Endodermal cell (in vitro differentiated cells): ENCODE results near the gene TNS3. TPM values are rescaled to one million over a fixed set of nuclear protein-coding genes. Genes with fewer than 3 reads are reported as not detected.

ENCODE experiments used
- DNase-seq: peaks from one replicate; pipeline ENCODE4 v3.0.0-alpha.2; 2017
- H3K27ac ChIP-seq: 2 replicates; pipeline ENCODE4 v1.5.1; 2013; ENCODE audit warnings: mild to moderate bottlenecking, low read depth, low read length, moderate library complexity
- H3K27me3 ChIP-seq: 2 replicates; pipeline ENCODE4 v1.6.1; 2013; ENCODE audit warnings: mild to moderate bottlenecking, low read length, moderate library complexity; ENCODE audit not compliant: insufficient read depth, control insufficient read depth, poor library complexity, severe bottlenecking
- H3K36me3 ChIP-seq: 2 replicates; pipeline ENCODE4 v1.7.0; 2013; ENCODE audit warnings: mild to moderate bottlenecking, low read length, moderate library complexity; ENCODE audit not compliant: control insufficient read depth, insufficient read depth
- H3K4me1 ChIP-seq: one replicate; pipeline ENCODE4 v1.7.0; 2013; ENCODE audit warnings: low read length; ENCODE audit not compliant: control insufficient read depth, insufficient read depth
- H3K4me3 ChIP-seq: 2 replicates; pipeline ENCODE4 v1.5.1; 2013; ENCODE audit warnings: mild to moderate bottlenecking, low read length, moderate library complexity
- H3K9ac ChIP-seq: 2 replicates; pipeline ENCODE4 v1.6.1; 2013; ENCODE audit warnings: mild to moderate bottlenecking, low read length, moderate library complexity; ENCODE audit not compliant: poor library complexity, severe bottlenecking; ENCODE audit errors: extremely low read depth
- H3K9me3 ChIP-seq: 2 replicates; pipeline ENCODE4 v1.6.1; 2013; ENCODE audit warnings: mild to moderate bottlenecking, low read length, moderate library complexity; ENCODE audit not compliant: control insufficient read depth
- H3K27ac Mint-ChIP-seq: 2 replicates; pipeline ENCODE4 v1.8.0; 2020; ENCODE audit warnings: mixed read lengths
- H3K27me3 Mint-ChIP-seq: 2 replicates; pipeline ENCODE4 v1.8.0; 2021; ENCODE audit warnings: mild to moderate bottlenecking, mixed read lengths; ENCODE audit not compliant: insufficient read depth
- H3K36me3 Mint-ChIP-seq: 2 replicates; pipeline ENCODE4 v1.8.0; 2020; ENCODE audit warnings: low read depth, mixed read lengths
- H3K4me1 Mint-ChIP-seq: 2 replicates; pipeline ENCODE4 v1.8.0; 2020; ENCODE audit warnings: mixed read lengths
- H3K4me3 Mint-ChIP-seq: 2 replicates; pipeline ENCODE4 v1.8.0; 2020; ENCODE audit warnings: mild to moderate bottlenecking, moderate library complexity, mixed read lengths
- H3K9me3 Mint-ChIP-seq: 2 replicates; pipeline ENCODE4 v1.8.0; 2020; ENCODE audit warnings: mild to moderate bottlenecking, mixed read lengths
- WGBS, 2 experiments: methylation state at CpG; one replicate each; pipeline versions ENCODE4 v1.1.5 to v1.1.7; 2013; ENCODE audit warnings: missing lambda C conversion rate in 2 of 2, mixed read lengths in 1 of 2; ENCODE audit not compliant: insufficient coverage in 1 of 2, insufficient read length in 1 of 2; 5-methylcytosine and 5-hydroxymethylcytosine counted together
- total RNA-seq, 2 donors: library from RNA; stranded (reverse); fragmentation: NEBNext Ultra II Directional in 1 of 2; extraction: Animal tissue kit (Norgen Biotek cat#: 25700) in 1 of 2; gene quantifications; 2 replicates in 1 of 2; 3 replicates in 1 of 2; pipeline ENCODE4 v1.2.1, GENCODE V29; 2021
- TF ChIP-seq, protein P1 (sequence below): fragments of 200-600 bp; sonication (generic); conservative IDR thresholded peaks from 2 replicates; pipeline ENCODE4 v1.5.0; 2021; ENCODE audit warnings: antibody characterized with exemption, mild to moderate bottlenecking

The TNS3 gene
- total RNA-seq, 2 donors from 2014 or later, result 33.8 to 38.5 TPM

DNA sequence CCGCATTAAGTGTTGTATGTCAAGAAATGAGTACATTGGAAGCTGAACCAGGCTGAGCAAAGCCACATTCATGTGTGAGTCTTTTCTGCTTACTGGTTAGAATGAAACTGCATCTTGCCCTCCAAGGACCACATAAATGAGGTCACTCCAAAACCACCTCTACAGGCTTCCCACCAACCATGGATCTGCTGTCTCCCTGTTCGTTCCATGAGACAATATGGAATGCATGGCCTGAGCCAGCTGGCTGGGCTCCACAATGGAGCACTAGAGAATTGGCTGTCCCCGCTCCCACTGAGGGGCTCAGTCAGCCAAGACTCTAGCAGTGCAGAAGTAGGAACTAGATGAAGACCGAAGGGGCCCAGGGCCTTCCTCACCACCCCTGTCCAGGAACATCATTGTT is 120.8 kb downstream of the TNS3 start:
- H3K27ac Mint-ChIP-seq, result no peak overlapping the region
- Histone ChIP-seq H3K4me1 (no peaks in the 10 kb centered on the region), H3K27ac (no peak overlapping the region), H3K9me3 (no peaks in the 10 kb centered on the region), H3K36me3 (no peaks in the 10 kb centered on the region), H3K9ac (no peak overlapping the region), H3K4me3 (no peak overlapping the region), H3K27me3 (no peaks in the 10 kb centered on the region)
- no peak for DNase-seq
- 79 to 93% methylated on average over 4 of the region's 4 CpGs for WGBS, 2 experiments
- H3K4me1 Mint-ChIP-seq, result peaks cover 4% of the 10 kb centered on the region
- TF ChIP-seq, protein P1, sequence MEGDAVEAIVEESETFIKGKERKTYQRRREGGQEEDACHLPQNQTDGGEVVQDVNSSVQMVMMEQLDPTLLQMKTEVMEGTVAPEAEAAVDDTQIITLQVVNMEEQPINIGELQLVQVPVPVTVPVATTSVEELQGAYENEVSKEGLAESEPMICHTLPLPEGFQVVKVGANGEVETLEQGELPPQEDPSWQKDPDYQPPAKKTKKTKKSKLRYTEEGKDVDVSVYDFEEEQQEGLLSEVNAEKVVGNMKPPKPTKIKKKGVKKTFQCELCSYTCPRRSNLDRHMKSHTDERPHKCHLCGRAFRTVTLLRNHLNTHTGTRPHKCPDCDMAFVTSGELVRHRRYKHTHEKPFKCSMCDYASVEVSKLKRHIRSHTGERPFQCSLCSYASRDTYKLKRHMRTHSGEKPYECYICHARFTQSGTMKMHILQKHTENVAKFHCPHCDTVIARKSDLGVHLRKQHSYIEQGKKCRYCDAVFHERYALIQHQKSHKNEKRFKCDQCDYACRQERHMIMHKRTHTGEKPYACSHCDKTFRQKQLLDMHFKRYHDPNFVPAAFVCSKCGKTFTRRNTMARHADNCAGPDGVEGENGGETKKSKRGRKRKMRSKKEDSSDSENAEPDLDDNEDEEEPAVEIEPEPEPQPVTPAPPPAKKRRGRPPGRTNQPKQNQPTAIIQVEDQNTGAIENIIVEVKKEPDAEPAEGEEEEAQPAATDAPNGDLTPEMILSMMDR, result no peak
- H3K36me3 Mint-ChIP-seq, result peaks cover 2% of the 10 kb centered on the region
- H3K9me3 Mint-ChIP-seq, result no peaks in the 10 kb centered on the region
- no peaks in the 10 kb centered on the region for H3K27me3 Mint-ChIP-seq
- no peak overlapping the region for H3K4me3 Mint-ChIP-seq

DNA sequence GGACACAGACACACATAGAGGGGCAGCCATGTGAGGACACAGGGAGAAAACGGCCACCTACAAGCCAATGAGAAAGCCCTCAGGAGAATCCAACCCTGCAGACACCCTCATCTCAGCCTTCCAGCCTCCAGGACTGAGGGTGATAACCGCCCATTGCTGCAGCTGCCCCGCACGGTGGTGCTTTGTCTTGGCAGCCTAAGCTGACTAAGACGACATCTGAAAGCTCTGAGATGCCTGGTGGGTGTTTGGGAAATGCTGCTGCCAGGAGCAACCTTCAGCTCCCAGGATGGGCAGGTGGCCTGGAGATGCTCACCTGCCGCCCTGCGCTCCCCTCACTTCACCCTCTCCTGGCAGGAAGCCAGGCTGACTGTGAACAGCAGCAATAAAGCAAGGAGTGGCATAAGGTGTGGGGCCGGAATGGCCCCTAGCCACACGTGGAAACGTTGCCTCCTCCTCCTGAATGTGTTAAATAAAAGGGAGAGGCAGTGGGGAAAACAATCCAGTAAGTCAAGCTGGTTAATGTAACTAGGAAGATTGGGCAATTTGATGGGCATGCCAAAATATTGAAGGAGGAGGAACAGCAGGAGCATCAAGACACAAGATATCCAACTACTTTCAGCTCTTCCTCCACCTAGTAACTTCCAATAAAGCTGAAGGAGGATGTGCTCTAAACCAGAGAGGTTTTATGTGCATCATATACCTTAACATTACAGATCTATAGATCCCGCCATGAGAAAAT is 121.5 kb downstream of the TNS3 start:
- no peak overlapping the region for H3K4me3 Mint-ChIP-seq
- H3K27ac Mint-ChIP-seq, result no peak overlapping the region

DNA sequence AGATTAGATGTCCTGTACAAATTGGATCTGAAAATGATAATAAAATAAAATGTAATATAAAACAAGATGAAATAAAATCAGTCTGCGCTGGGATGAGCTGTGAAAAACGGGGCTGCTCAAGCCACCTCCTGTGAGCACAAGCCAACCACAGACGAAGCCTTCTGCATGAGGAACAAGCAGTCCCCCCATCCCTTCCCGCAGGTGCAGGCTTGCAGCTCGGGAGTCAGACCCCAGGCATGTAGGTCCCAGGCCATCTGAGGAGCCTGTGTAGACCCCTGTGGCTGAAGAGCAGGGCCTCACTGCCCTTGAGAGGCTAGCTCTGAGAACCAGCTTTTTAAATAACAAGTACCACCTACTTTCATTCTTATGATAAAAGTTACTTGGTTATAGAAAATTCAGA is 123.4 kb downstream of the TNS3 start:
- H3K36me3 ChIP-seq, result no peaks in the 10 kb centered on the region
- Mint-ChIP-seq H3K27ac (no peak overlapping the region), H3K36me3 (no peaks in the 10 kb centered on the region), H3K9me3 (no peaks in the 10 kb centered on the region), H3K27me3 (no peaks in the 10 kb centered on the region), H3K4me3 (no peak overlapping the region), H3K4me1 (peaks cover 8% of the 10 kb centered on the region)
- H3K4me1 ChIP-seq, result no peaks in the 10 kb centered on the region
- TF ChIP-seq, protein P1, result no peak
- DNase-seq, result no peak
- H3K4me3 ChIP-seq, result no peak overlapping the region
- no peak overlapping the region for H3K9ac ChIP-seq
- WGBS, 2 experiments, result 89% methylated on average over 5 of the region's 5 CpGs; no CpG with 5 or more reads in 1 of the 2 experiments
- no peaks in the 10 kb centered on the region for H3K9me3 ChIP-seq
- H3K27ac ChIP-seq, result no peak overlapping the region
- no peaks in the 10 kb centered on the region for H3K27me3 ChIP-seq

More for the DNA sequence above, 121.5 kb downstream of the TNS3 start:
- Histone ChIP-seq H3K27ac (no peak overlapping the region), H3K4me1 (no peaks in the 10 kb centered on the region), H3K27me3 (no peaks in the 10 kb centered on the region), H3K9me3 (no peaks in the 10 kb centered on the region), H3K4me3 (no peak overlapping the region), H3K9ac (no peak overlapping the region), H3K36me3 (no peaks in the 10 kb centered on the region)
- DNase-seq, result no peak
- TF ChIP-seq, protein P1, result no peak
- Mint-ChIP-seq H3K4me1 (peaks cover 4% of the 10 kb centered on the region), H3K9me3 (no peaks in the 10 kb centered on the region), H3K36me3 (peaks cover 2% of the 10 kb centered on the region), H3K27me3 (no peaks in the 10 kb centered on the region)
- 92 to 94% methylated on average over 7 to 11 of the region's 11 CpGs for WGBS, 2 experiments
